ENCODE data around the gene UVSSA. TPM values are rescaled to one million over a fixed set of nuclear protein-coding genes. Genes with fewer than 3 reads are reported as not detected.

Gene UVSSA
- 26.3 and 27.4 TPM in 2 replicates for total RNA-seq (2022)
- percentile 58 among the genes with signal in this experiment for Bru-seq, nascent RNA
- BruChase-seq, experiment 1, labeled RNA remaining after a 2-hour chase: percentile 71 among the genes with signal in this experiment
- BruChase-seq, experiment 2, labeled RNA remaining after a 6-hour chase: percentile 83 among the genes with signal in this experiment
- long read RNA-seq, full-length matches to known transcripts: 2 of 17 reads
- long read RNA-seq, partial matches to known transcripts: 8 of 17 reads
- long read RNA-seq, other reads (novel, unspliced or antisense): 7 of 17 reads

GRCh38 chr4:1346781-1347409 is at the start of gene UVSSA:
TSS of gene UVSSA (plus strand) at chr4:1347208. CDS start at chr4:1348092, 884 bp downstream.
- H3K4me3 ChIP-seq (ENCODE audit: low read depth, low read length): peak within 1 kb of the TSS; percentile 91
- no peaks in the 10 kb centered on the region for H3K27me3 Mint-ChIP-seq (ENCODE audit: insufficient read depth, unreplicated experiment)
- POLR2A ChIA-PET: interaction anchor here (0.6 to 2.3 kb wide), 9 partner anchors 24 to 565 kb away, joined by 3 to 25 read pairs (median 4); partner anchors contain the start of genes CTBP1, MAEA, SLBP and TACC3
- DNase-seq: peak; percentile 100
- 0 out of 2 replicates have a peak, but pooled peaks cover 10% of the 10 kb centered on the region for H3K4me1 ChIP-seq
- no peaks in the 10 kb centered on the region for H3K36me3 ChIP-seq (ENCODE audit: control insufficient read depth, insufficient read depth, low read length)
- H3K27me3 ChIP-seq (replicated peaks; ENCODE audit: control insufficient read depth, insufficient read depth, low read length): no peaks in the 10 kb centered on the region
- peak within 1 kb of the TSS; percentile 85 for H3K4me3 Mint-ChIP-seq (ENCODE audit: unreplicated experiment)
- no peak for TF ChIP-seq CTCF (IDR thresholded peaks at IDR 0.05; ENCODE audit: insufficient read depth in 1 of 2, low read depth in 1 of 2, low read length in 1 of 2, severe bottlenecking in 1 of 2, unreplicated experiment in 1 of 2)
- no peaks in the 10 kb centered on the region for H3K9me3 ChIP-seq
- no TSS peak for BruUV-seq (replicated peaks)
- H3K9me3 Mint-ChIP-seq (ENCODE audit: unreplicated experiment): no peaks in the 10 kb centered on the region
- intact Hi-C loops (cut with micrococcal nuclease; ENCODE audit: unreplicated experiment): loop anchor here (1.0 kb wide), 2 partner anchors 58 to 98 kb away; partner anchors contain the start of genes CTBP1 and MAEA
- H3K27ac Mint-ChIP-seq (ENCODE audit: unreplicated experiment): peak within 1 kb of the TSS; percentile 83
- H3K36me3 Mint-ChIP-seq (ENCODE audit: insufficient read depth, unreplicated experiment): peaks cover 10% of the 10 kb centered on the region
- CTCF ChIA-PET: interaction anchor here (0.6 to 1.3 kb wide), 10 partner anchors 9 to 421 kb away, joined by 3 to 10 read pairs (median 3); partner anchors contain the start of genes IDUA and MAEA
- peaks cover 20% of the 10 kb centered on the region for H3K4me1 Mint-ChIP-seq (ENCODE audit: low read depth, unreplicated experiment)

GRCh38 chr4:1297456-1298325 is 49.3 kb upstream of the UVSSA start:
- H3K27ac Mint-ChIP-seq (ENCODE audit: unreplicated experiment): peak overlapping the region; percentile 53
- H3K4me1 Mint-ChIP-seq (ENCODE audit: low read depth, unreplicated experiment): no peaks in the 10 kb centered on the region
- CTCF ChIA-PET: no interaction called here
- no peak for TF ChIP-seq CTCF (IDR thresholded peaks at IDR 0.05; ENCODE audit: insufficient read depth in 1 of 2, low read depth in 1 of 2, low read length in 1 of 2, severe bottlenecking in 1 of 2, unreplicated experiment in 1 of 2)
- no peaks in the 10 kb centered on the region for H3K27me3 ChIP-seq (replicated peaks; ENCODE audit: control insufficient read depth, insufficient read depth, low read length)
- no peak overlapping the region for H3K4me3 Mint-ChIP-seq (ENCODE audit: unreplicated experiment)
- POLR2A ChIA-PET: no interaction called here
- DNase-seq: no peak
- peaks cover 2% of the 10 kb centered on the region; the same call in 1 of the 2 replicates for H3K36me3 ChIP-seq (ENCODE audit: control insufficient read depth, insufficient read depth, low read length)
- H3K9me3 ChIP-seq: no peaks in the 10 kb centered on the region
- peaks cover 50% of the 10 kb centered on the region for H3K36me3 Mint-ChIP-seq (ENCODE audit: insufficient read depth, unreplicated experiment)
- H3K4me3 ChIP-seq (ENCODE audit: low read depth, low read length): no peak overlapping the region
- H3K27me3 Mint-ChIP-seq (ENCODE audit: insufficient read depth, unreplicated experiment): no peaks in the 10 kb centered on the region
- no peaks in the 10 kb centered on the region for H3K9me3 Mint-ChIP-seq (ENCODE audit: unreplicated experiment)
- BruUV-seq (replicated peaks): no TSS peak
- H3K4me1 ChIP-seq: no peaks in the 10 kb centered on the region
- intact Hi-C loops (cut with micrococcal nuclease; ENCODE audit: unreplicated experiment): no loop called here

- H3K9me3 ChIP-seq: no peaks in the 10 kb centered on the region
- H3K4me3 ChIP-seq (ENCODE audit: low read depth, low read length): no peak overlapping the region
- H3K27me3 ChIP-seq (replicated peaks; ENCODE audit: control insufficient read depth, insufficient read depth, low read length): no peaks in the 10 kb centered on the region
- intact Hi-C loops (cut with micrococcal nuclease; ENCODE audit: unreplicated experiment): no loop called here
- DNase-seq: no peak
- Mint-ChIP-seq H3K4me1 (ENCODE audit: low read depth, unreplicated experiment) (no peaks in the 10 kb centered on the region), H3K27ac (ENCODE audit: unreplicated experiment) (no peak overlapping the region), H3K9me3 (ENCODE audit: unreplicated experiment) (no peaks in the 10 kb centered on the region), H3K4me3 (ENCODE audit: unreplicated experiment) (no peak overlapping the region), H3K27me3 (ENCODE audit: insufficient read depth, unreplicated experiment) (no peaks in the 10 kb centered on the region), H3K36me3 (ENCODE audit: insufficient read depth, unreplicated experiment) (peaks cover 56% of the 10 kb centered on the region)
- CTCF ChIA-PET: no interaction called here
- no TSS peak for BruUV-seq (replicated peaks)
- no peak for TF ChIP-seq CTCF (IDR thresholded peaks at IDR 0.05; ENCODE audit: insufficient read depth in 1 of 2, low read depth in 1 of 2, low read length in 1 of 2, severe bottlenecking in 1 of 2, unreplicated experiment in 1 of 2)
- POLR2A ChIA-PET: no interaction called here
- peaks cover 2% of the 10 kb centered on the region; the same call in 1 of the 2 replicates for H3K36me3 ChIP-seq (ENCODE audit: control insufficient read depth, insufficient read depth, low read length)
- no peaks in the 10 kb centered on the region for H3K4me1 ChIP-seq
Measured at GRCh38 chr4:1298461-1298860, 48.5 kb upstream of the UVSSA start.
